Measurements from ENCODE around the gene CAMKK2. TPM values are rescaled to one million over a fixed set of nuclear protein-coding genes. Genes with fewer than 3 reads are reported as not detected.

Gene CAMKK2
- total and polyA plus RNA-seq, 2 of the 4 experiments (the other 2 are of a cell fraction), result 15.2 to 24.7 TPM

GRCh38 chr12:121299662-121300061, 3.2 kb upstream of the CAMKK2 start:
- intact Hi-C loops (cut with micrococcal nuclease), result no loop called here
- Histone ChIP-seq H3K79me1 (ENCODE audit: low read depth in 1 of 2, low read length in 2 of 2) (peaks cover 14 to 15% of the 10 kb centered on the region in 2 experiments; a peak in 3 of 4 replicates), H2BK20ac (ENCODE audit: low read depth, low read length) (no peak overlapping the region), H3K4me1 (ENCODE audit: control insufficient read depth, insufficient read depth, low read length) (peaks cover 7% of the 10 kb centered on the region), H3K18ac (ENCODE audit: low read depth, low read length) (no peak overlapping the region), H2AK9ac (replicated peaks; ENCODE audit: low read depth, low read length, poor library complexity) (no peak overlapping the region), H3K27me3 (ENCODE audit: control insufficient read depth, insufficient read depth, low read length) (0 out of 2 replicates have a peak, but pooled peaks cover 2% of the 10 kb centered on the region), H3K9me3 (ENCODE audit: control insufficient read depth, insufficient read depth, low read length) (no peaks in the 10 kb centered on the region), H3K14ac (replicated peaks; ENCODE audit: low read depth, low read length) (no peak overlapping the region), H3K27ac (ENCODE audit: insufficient read depth, low read length) (no peak overlapping the region), H3K4me3 (ENCODE audit: insufficient read depth, low read depth, low read length) (no peak overlapping the region), H2BK5ac (ENCODE audit: low read depth, low read length, poor library complexity, severe bottlenecking) (no peak overlapping the region), H4K91ac (ENCODE audit: insufficient read depth, low read depth, low read length) (no peak overlapping the region), H3K4ac (ENCODE audit: low read depth, low read length) (no peak overlapping the region), H3K9ac (ENCODE audit: low read depth, low read length) (no peak overlapping the region), H4K8ac (ENCODE audit: low read depth in 2 of 2, low read length in 2 of 2) (no peak overlapping the region), H2BK15ac (ENCODE audit: low read depth, low read length) (no peak overlapping the region), H4K20me1 (ENCODE audit: insufficient read depth, low read length) (peaks cover 4% of the 10 kb centered on the region), H2AK5ac (ENCODE audit: low read depth, low read length) (no peak overlapping the region), H2AFZ (replicated peaks; ENCODE audit: low read length, poor library complexity) (no peak overlapping the region), H3K23ac (ENCODE audit: low read depth, low read length) (no peak overlapping the region), H3K36me3 (ENCODE audit: control insufficient read depth, insufficient read depth, low read length) (no peaks in the 10 kb centered on the region), H3K4me2 (ENCODE audit: low read depth, low read length) (no peak overlapping the region), H3K56ac (ENCODE audit: extremely low read depth, insufficient read depth, low read length) (no peak overlapping the region), H4K5ac (ENCODE audit: low read depth, low read length) (no peak overlapping the region), H3K9me1 (ENCODE audit: insufficient read depth, low read length) (peaks cover 2% of the 10 kb centered on the region; the same call in 1 of the 2 replicates), H2BK120ac (ENCODE audit: low read depth, low read length) (no peak overlapping the region)
- dilution Hi-C loops (cut with HindIII; ENCODE audit: low sequenced_read_pairs, unreplicated experiment), result no loop called here
- WGBS, 2 experiments (ENCODE audit: extremely low coverage in 2 of 2, insufficient read length in 1 of 2), result 100% methylated on average over 2 of the region's 4 CpGs; no CpG with 5 or more reads in 1 of the 2 experiments
- DNase-seq, result no peak
- CTCF ChIA-PET, result no interaction called here
- no peak for ATAC-seq (ENCODE audit: low read depth)
- POLR2A ChIA-PET (ENCODE audit: unreplicated experiment), result no interaction called here
- no TSS peak for BruUV-seq (replicated peaks)
- TF ChIP-seq RFX5 (IDR thresholded peaks at IDR 0.05; ENCODE audit: low read depth, low read length) (no peak), FOS (IDR thresholded peaks at IDR 0.05; ENCODE audit: low read depth, low read length) (no peak), SMC3 (IDR thresholded peaks at IDR 0.05; ENCODE audit: low read depth, low read length) (no peak), MAZ (IDR thresholded peaks at IDR 0.05; ENCODE audit: borderline replicate concordance, low read depth, low read length) (no peak), RCOR1 (IDR thresholded peaks at IDR 0.05; ENCODE audit: insufficient replicate concordance, low read length) (no peak), POLR2A (IDR thresholded peaks at IDR 0.05; ENCODE audit: low read depth, low read length) (no peak), CTCF (conservative IDR thresholded peaks at IDR 0.05; ENCODE audit: low read depth, low read length) (no peak), USF2 (IDR thresholded peaks at IDR 0.05; ENCODE audit: low read depth, low read length) (no peak), CHD1 (IDR thresholded peaks at IDR 0.05; ENCODE audit: low read depth, low read length) (no peak), BHLHE40 (IDR thresholded peaks at IDR 0.05; ENCODE audit: low read depth, low read length) (no peak), MAFK (IDR thresholded peaks at IDR 0.05; ENCODE audit: low read depth, low read length) (no peak), CEBPB (IDR thresholded peaks at IDR 0.05; ENCODE audit: low read depth, low read length) (no peak), MXI1 (IDR thresholded peaks at IDR 0.05; ENCODE audit: borderline replicate concordance, low read depth, low read length) (no peak)
- in situ Hi-C loops (cut with MboI; ENCODE audit: low sequenced_read_pairs), result no loop called here
